Caco-2 (cell line): ENCODE measurements around the gene H3-3A. TPM values are rescaled to one million over a fixed set of nuclear protein-coding genes. Genes with fewer than 3 reads are reported as not detected.

Experiments used
- BruUV-seq: library from RNA; stranded (reverse); fragments of 400-500 nt; replicated peaks from 2 replicates; lab custom pipeline; 2021; lab: Mats Ljungman, UMichigan
- CTCF ChIA-PET: fragments of 300-600 bp; sonication (Branson Sonifier 250); formaldehyde crosslinking; loops from one replicate; lab custom pipeline; 2022; ENCODE audit warnings: antibody characterized with exemption; lab: Charles Lee
- POLR2A ChIA-PET: fragments of 300-600 bp; sonication (Branson Sonifier 250); formaldehyde crosslinking; loops from one replicate; lab custom pipeline; 2022; ENCODE audit warnings: antibody characterized with exemption; lab: Charles Lee
- DNase-seq, 2 experiments: peaks; one replicate each; pipeline versions ENCODE4 v3.0.0 to v3.0.0-alpha.2; 2020 to 2022
- H3K27me3 ChIP-seq: replicated peaks from 2 replicates; pipeline ENCODE4 v1.6.0; 2011; ENCODE audit warnings: low read length; ENCODE audit not compliant: control insufficient read depth, insufficient read depth
- H3K36me3 ChIP-seq: 2 replicates; pipeline ENCODE4 v1.5.1; 2011; ENCODE audit warnings: low read length; ENCODE audit not compliant: control insufficient read depth, insufficient read depth
- H3K4me1 ChIP-seq: fragments of 250-450 bp; sonication (Bioruptor Pico); 2 replicates; pipeline ENCODE4 v1.5.1; 2020; ENCODE audit warnings: mild to moderate bottlenecking
- H3K4me3 ChIP-seq: 2 replicates; pipeline ENCODE4 v1.5.1; 2011; ENCODE audit warnings: low read depth, mild to moderate bottlenecking, control low read depth, low read length
- H3K9me3 ChIP-seq: fragments of 250-450 bp; sonication (Bioruptor Pico); 2 replicates; pipeline ENCODE4 v1.5.1; 2020; ENCODE audit warnings: mild to moderate bottlenecking, moderate library complexity
- H3K27ac Mint-ChIP-seq: one replicate; pipeline ENCODE4 v1.8.0; 2022; ENCODE audit warnings: mixed read lengths; ENCODE audit not compliant: unreplicated experiment
- H3K27me3 Mint-ChIP-seq: one replicate; pipeline ENCODE4 v1.8.0; 2022; ENCODE audit warnings: mixed read lengths; ENCODE audit not compliant: insufficient read depth, unreplicated experiment
- H3K36me3 Mint-ChIP-seq: one replicate; pipeline ENCODE4 v1.8.0; 2022; ENCODE audit warnings: mild to moderate bottlenecking, mixed read lengths; ENCODE audit not compliant: insufficient read depth, unreplicated experiment
- H3K4me1 Mint-ChIP-seq: one replicate; pipeline ENCODE4 v1.8.0; 2022; ENCODE audit warnings: low read depth, mixed read lengths; ENCODE audit not compliant: unreplicated experiment
- H3K4me3 Mint-ChIP-seq: one replicate; pipeline ENCODE4 v1.8.0; 2022; ENCODE audit warnings: mild to moderate bottlenecking, moderate library complexity, mixed read lengths; ENCODE audit not compliant: unreplicated experiment
- H3K9me3 Mint-ChIP-seq: one replicate; pipeline ENCODE4 v1.8.0; 2022; ENCODE audit warnings: mixed read lengths; ENCODE audit not compliant: unreplicated experiment
- CTCF ChIP-seq, 2 experiments: fragments of 200-600 bp in 1 of 2; IDR thresholded peaks; 1 replicate in 1 of 2; 2 replicates in 1 of 2; pipeline versions ENCODE4 v1.5.1 to v1.8.0; 2011 to 2022; ENCODE audit warnings: antibody characterized with exemption in 1 of 2, control low read depth in 1 of 2, inconsistent platforms in 1 of 2, low read depth in 1 of 2, low read length in 1 of 2, mild to moderate bottlenecking in 1 of 2, moderate library complexity in 1 of 2; ENCODE audit not compliant: insufficient read depth in 1 of 2, severe bottlenecking in 1 of 2, unreplicated experiment in 1 of 2
- intact Hi-C: fragments of 100-400 bp; cut with micrococcal nuclease; formaldehyde crosslinking; loops from one replicate; pipeline ENCODE4 v1.10.0; 2022; ENCODE audit not compliant: unreplicated experiment
- total RNA-seq: library from RNA; stranded (reverse); gene quantifications from 2 replicates; pipeline ENCODE4 v1.2.3, GENCODE V29; 2022

H3-3A gene
- total RNA-seq, 1 experiment from 2014 or later, result 512 TPM

GRCh38 chr1:226109829-226110248 lies 47.3 kb downstream of the H3-3A start:
- ChIA-PET CTCF (interaction anchor here (0.7 to 2.5 kb wide), 5 partner anchors 10 to 747 kb away, joined by 3 to 19 read pairs (median 5); partner anchors contain the start of gene H3-3A), POLR2A (interaction anchor here (0.6 to 1.1 kb wide), 2 partner anchors 48 to 563 kb away, joined by 3 to 4 read pairs; partner anchors contain the start of gene H3-3A)
- BruUV-seq, result no TSS peak
- TF ChIP-seq CTCF (IDR thresholded peaks at IDR 0.05; ENCODE audit: insufficient read depth in 1 of 2, low read depth in 1 of 2, low read length in 1 of 2, severe bottlenecking in 1 of 2, unreplicated experiment in 1 of 2), result no peak
- Mint-ChIP-seq H3K27ac (peak overlapping the region; percentile 85), H3K36me3 (no peaks in the 10 kb centered on the region), H3K4me3 (peak overlapping the region; percentile 83), H3K9me3 (no peaks in the 10 kb centered on the region), H3K27me3 (no peaks in the 10 kb centered on the region), H3K4me1 (peaks cover 27% of the 10 kb centered on the region)
- peak overlapping the region; percentile 76 for H3K4me3 ChIP-seq
- H3K27me3 ChIP-seq, result no peaks in the 10 kb centered on the region
- no peaks in the 10 kb centered on the region for H3K9me3 ChIP-seq
- intact Hi-C loops, result no loop called here
- H3K36me3 ChIP-seq, result no peaks in the 10 kb centered on the region
- peak; percentile 90 to 92 for DNase-seq
- peaks cover 15% of the 10 kb centered on the region; the same call in 1 of the 2 replicates for H3K4me1 ChIP-seq

- peak; percentile 56 to 63 for DNase-seq
- POLR2A ChIA-PET, result interaction anchor here (0.6 to 1.1 kb wide), 2 partner anchors 26 to 48 kb away, joined by 3 to 4 read pairs; partner anchors contain the start of gene H3-3A
- TF ChIP-seq CTCF (IDR thresholded peaks at IDR 0.05; ENCODE audit: insufficient read depth in 1 of 2, low read depth in 1 of 2, low read length in 1 of 2, severe bottlenecking in 1 of 2, unreplicated experiment in 1 of 2), result no peak
- H3K4me1 Mint-ChIP-seq, result peaks cover 27% of the 10 kb centered on the region
- Histone ChIP-seq H3K9me3 (no peaks in the 10 kb centered on the region), H3K27me3 (no peaks in the 10 kb centered on the region), H3K36me3 (no peaks in the 10 kb centered on the region), H3K4me3 (peak overlapping the region; percentile 76), H3K4me1 (peaks cover 15% of the 10 kb centered on the region; the same call in 1 of the 2 replicates)
- H3K4me3 Mint-ChIP-seq, result peak overlapping the region; percentile 83
- BruUV-seq, result no TSS peak
- intact Hi-C loops, result no loop called here
- CTCF ChIA-PET, result interaction anchor here (1.1 to 2.5 kb wide), 4 partner anchors 10 to 48 kb away, joined by 5 to 19 read pairs (median 5); partner anchors contain the start of gene H3-3A
- no peaks in the 10 kb centered on the region for H3K9me3 Mint-ChIP-seq
- H3K27me3 Mint-ChIP-seq, result no peaks in the 10 kb centered on the region
- peak overlapping the region; percentile 85 for H3K27ac Mint-ChIP-seq
- H3K36me3 Mint-ChIP-seq, result no peaks in the 10 kb centered on the region
Measured at GRCh38 chr1:226110249-226111097, 48.0 kb downstream of the H3-3A start.

GRCh38 chr1:226111098-226111882 lies 48.8 kb downstream of the H3-3A start:
- H3K36me3 ChIP-seq, result no peaks in the 10 kb centered on the region
- Mint-ChIP-seq H3K4me3 (peak overlapping the region; percentile 83), H3K9me3 (no peaks in the 10 kb centered on the region), H3K27ac (no peak overlapping the region), H3K4me1 (peaks cover 27% of the 10 kb centered on the region), H3K36me3 (no peaks in the 10 kb centered on the region), H3K27me3 (no peaks in the 10 kb centered on the region)
- peak overlapping the region; percentile 76 for H3K4me3 ChIP-seq
- intact Hi-C loops, result no loop called here
- ChIA-PET POLR2A (interaction anchor here (0.6 kb wide), 1 partner anchor 25 kb away, joined by 3 read pairs; no protein-coding TSS in a partner anchor), CTCF (interaction anchor here (1.1 to 2.5 kb wide), 5 partner anchors 9 to 49 kb away, joined by 4 to 19 read pairs (median 5); partner anchors contain the start of gene H3-3A)
- BruUV-seq, result TSS peak; percentile 47
- H3K4me1 ChIP-seq, result peaks cover 20% of the 10 kb centered on the region
- no peak for DNase-seq
- H3K27me3 ChIP-seq, result no peaks in the 10 kb centered on the region
- no peaks in the 10 kb centered on the region for H3K9me3 ChIP-seq
- TF ChIP-seq CTCF (IDR thresholded peaks at IDR 0.05; ENCODE audit: insufficient read depth in 1 of 2, low read depth in 1 of 2, low read length in 1 of 2, severe bottlenecking in 1 of 2, unreplicated experiment in 1 of 2), result no peak
